Measurements from ENCODE around the gene TLE2. TPM values are rescaled to one million over a fixed set of nuclear protein-coding genes. Genes with fewer than 3 reads are reported as not detected.

TLE2 gene
- total and polyA plus RNA-seq, 9 of the 15 experiments (the other 6 are each of a cell fraction or from before 2014, with no cell fraction given) = 0.35 to 13.1 (median 6.2) TPM

DNA sequence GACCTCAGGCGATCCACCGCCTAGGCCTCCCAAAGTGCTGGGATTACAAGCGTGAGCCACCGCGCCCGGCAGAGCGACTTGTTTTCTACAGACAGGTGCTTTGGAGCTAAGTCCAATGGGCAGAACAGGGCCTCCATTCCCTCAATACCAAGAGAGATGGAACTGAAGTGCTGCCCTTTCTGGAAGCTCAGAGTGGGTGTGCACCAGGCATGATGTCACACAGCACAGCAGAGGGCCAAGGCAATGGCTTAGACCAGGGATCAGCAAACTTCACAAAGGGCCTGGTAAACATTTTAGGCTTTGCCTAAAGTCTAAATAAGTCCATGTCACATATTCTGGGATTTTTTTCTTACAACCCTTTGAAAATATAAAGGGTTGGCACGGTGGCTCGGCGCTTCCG, 30.4 kb downstream of the TLE2 start:
- H3K4me1 ChIP-seq (replicated peaks in 1 of 2; ENCODE audit: control insufficient read depth in 2 of 2, insufficient read depth in 2 of 2, low read length in 2 of 2) = peaks cover 0 to 13% of the 10 kb centered on the region in 2 experiments; a peak in 2 of 5 replicates
- no peak overlapping the region for H3K4me2 ChIP-seq (ENCODE audit: insufficient read depth, low read length)
- in situ Hi-C loops (cut with MboI) (no loop called here), intact Hi-C loops (cut with micrococcal nuclease) (no loop called here)
- no TSS peak for BruUV-seq (replicated peaks)
- FAIRE-seq (no peak), ATAC-seq (no peak), DNase-seq (ENCODE audit: extremely low read depth in 1 of 4, low spot score in 3 of 4) (no peak)
- no peak overlapping the region for H3K4me3 ChIP-seq
- H3K9ac ChIP-seq (ENCODE audit: insufficient read depth in 1 of 2, low read depth in 2 of 2, low read length in 2 of 2) = no peak overlapping the region
- no peaks in the 10 kb centered on the region for H4K20me1 ChIP-seq (replicated peaks; ENCODE audit: control insufficient read depth, insufficient read depth, low read length)
- no peaks in the 10 kb centered on the region for H3K9me1 ChIP-seq (ENCODE audit: control insufficient read depth, insufficient read depth, low read length)
- H3K27ac ChIP-seq (ENCODE audit: extremely low read depth, low read depth, low read length) = no peak overlapping the region
- H2AFZ ChIP-seq (ENCODE audit: low read depth, low read length) = no peak overlapping the region
- H3K79me2 ChIP-seq (ENCODE audit: control insufficient read depth, insufficient read depth, low read length) = no peaks in the 10 kb centered on the region
- H3K27me3 ChIP-seq (ENCODE audit: control insufficient read depth in 2 of 2, insufficient read depth in 2 of 2, low read length in 2 of 2) = no peaks in the 10 kb centered on the region; a peak in 1 of 5 replicates
- TF ChIP-seq BCOR (IDR thresholded peaks at IDR 0.05) (0 out of 2 replicates have a peak, but pooled peaks have one; percentile 42), KAT2B (IDR thresholded peaks at IDR 0.05; ENCODE audit: low read depth, low read length) (no peak), ZFP36 (IDR thresholded peaks at IDR 0.05; ENCODE audit: low read depth, low read length, partially characterized antibody) (peak; percentile 55), RBM25 (IDR thresholded peaks at IDR 0.05; ENCODE audit: low read depth, low read length, severe bottlenecking) (peak; percentile 44), SNRNP70 (optimal IDR thresholded peaks at IDR 0.05; ENCODE audit: low read depth, low read length) (no peak)
- H3K9me3 ChIP-seq (replicated peaks; ENCODE audit: control insufficient read depth, insufficient read depth, low read depth, low read length) = 0 out of 2 replicates have a peak, but pooled peaks cover 2% of the 10 kb centered on the region
- WGBS (ENCODE audit: insufficient coverage, low coverage, missing lambda C conversion rate) = 95% methylated on average over 10 of the region's 11 CpGs
- H3K36me3 ChIP-seq (ENCODE audit: control insufficient read depth, insufficient read depth, low read length) = no peaks in the 10 kb centered on the region
- ChIA-PET POLR2A (interaction anchor here (0.6 to 0.8 kb wide), 2 partner anchors 10 to 16 kb away, joined by 3 read pairs; no protein-coding TSS in a partner anchor), CTCF (ENCODE audit: low intra/inter-chr PET ratio) (no interaction called here)

DNA sequence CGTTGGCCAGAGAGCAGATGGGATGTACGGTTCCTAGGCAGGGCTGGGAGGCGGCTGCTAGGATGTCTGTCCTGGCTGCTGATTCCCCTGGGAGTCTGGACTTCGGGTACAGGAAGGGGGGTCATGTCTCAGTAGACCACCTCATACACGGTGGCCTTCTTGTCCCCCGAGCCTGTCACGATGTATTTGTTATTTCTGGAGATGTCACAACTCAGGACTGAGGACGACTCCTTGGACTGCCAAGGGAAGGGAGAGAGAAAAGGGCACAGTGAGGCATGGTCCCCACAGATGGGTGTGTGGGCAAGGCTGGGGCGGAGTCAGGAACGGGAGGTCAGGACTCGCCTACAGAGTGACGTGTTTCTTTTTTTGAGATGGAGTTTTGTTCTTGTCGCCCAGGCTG, 31.4 kb downstream of the TLE2 start:
- Histone ChIP-seq H3K4me2 (ENCODE audit: insufficient read depth, low read length) (no peak overlapping the region), H3K4me1 (replicated peaks in 1 of 2; ENCODE audit: control insufficient read depth in 2 of 2, insufficient read depth in 2 of 2, low read length in 2 of 2) (peaks cover 0 to 17% of the 10 kb centered on the region in 2 experiments; a peak in 3 of 5 replicates), H3K27ac (ENCODE audit: extremely low read depth, low read depth, low read length) (no peak overlapping the region), H3K4me3 (no peak overlapping the region), H3K79me2 (ENCODE audit: control insufficient read depth, insufficient read depth, low read length) (no peaks in the 10 kb centered on the region), H3K9me1 (ENCODE audit: control insufficient read depth, insufficient read depth, low read length) (no peaks in the 10 kb centered on the region), H3K9me3 (replicated peaks; ENCODE audit: control insufficient read depth, insufficient read depth, low read depth, low read length) (0 out of 2 replicates have a peak, but pooled peaks cover 2% of the 10 kb centered on the region), H3K9ac (ENCODE audit: insufficient read depth in 1 of 2, low read depth in 2 of 2, low read length in 2 of 2) (peak overlapping the region in 1 of 2 experiments; percentile 35; a peak in 2 of 4 replicates), H3K27me3 (ENCODE audit: control insufficient read depth in 2 of 2, insufficient read depth in 2 of 2, low read length in 2 of 2) (no peaks in the 10 kb centered on the region; a peak in 1 of 5 replicates), H3K36me3 (ENCODE audit: control insufficient read depth, insufficient read depth, low read length) (no peaks in the 10 kb centered on the region), H2AFZ (ENCODE audit: low read depth, low read length) (no peak overlapping the region), H4K20me1 (replicated peaks; ENCODE audit: control insufficient read depth, insufficient read depth, low read length) (no peaks in the 10 kb centered on the region; the same call in 1 of the 2 replicates)
- in situ Hi-C loops (cut with MboI) = no loop called here
- FAIRE-seq (no peak), ATAC-seq (no peak), DNase-seq (ENCODE audit: extremely low read depth in 1 of 4, low spot score in 3 of 4) (no peak)
- no TSS peak for BruUV-seq (replicated peaks)
- ChIA-PET POLR2A (interaction anchor here (0.8 kb wide), 1 partner anchor 9 kb away, joined by 3 read pairs; no protein-coding TSS in a partner anchor), CTCF (ENCODE audit: low intra/inter-chr PET ratio) (no interaction called here)
- intact Hi-C loops (cut with micrococcal nuclease) = no loop called here
- 43% methylated on average over 12 of the region's 13 CpGs for WGBS (ENCODE audit: insufficient coverage, low coverage, missing lambda C conversion rate)
- no peak for TF ChIP-seq MAFK (IDR thresholded peaks at IDR 0.05; ENCODE audit: low read length)
- TF ChIP-seq ATF7 (IDR thresholded peaks at IDR 0.05) = peak; percentile 41; the same call in 1 of the 2 replicates
- TF ChIP-seq, protein P1, sequence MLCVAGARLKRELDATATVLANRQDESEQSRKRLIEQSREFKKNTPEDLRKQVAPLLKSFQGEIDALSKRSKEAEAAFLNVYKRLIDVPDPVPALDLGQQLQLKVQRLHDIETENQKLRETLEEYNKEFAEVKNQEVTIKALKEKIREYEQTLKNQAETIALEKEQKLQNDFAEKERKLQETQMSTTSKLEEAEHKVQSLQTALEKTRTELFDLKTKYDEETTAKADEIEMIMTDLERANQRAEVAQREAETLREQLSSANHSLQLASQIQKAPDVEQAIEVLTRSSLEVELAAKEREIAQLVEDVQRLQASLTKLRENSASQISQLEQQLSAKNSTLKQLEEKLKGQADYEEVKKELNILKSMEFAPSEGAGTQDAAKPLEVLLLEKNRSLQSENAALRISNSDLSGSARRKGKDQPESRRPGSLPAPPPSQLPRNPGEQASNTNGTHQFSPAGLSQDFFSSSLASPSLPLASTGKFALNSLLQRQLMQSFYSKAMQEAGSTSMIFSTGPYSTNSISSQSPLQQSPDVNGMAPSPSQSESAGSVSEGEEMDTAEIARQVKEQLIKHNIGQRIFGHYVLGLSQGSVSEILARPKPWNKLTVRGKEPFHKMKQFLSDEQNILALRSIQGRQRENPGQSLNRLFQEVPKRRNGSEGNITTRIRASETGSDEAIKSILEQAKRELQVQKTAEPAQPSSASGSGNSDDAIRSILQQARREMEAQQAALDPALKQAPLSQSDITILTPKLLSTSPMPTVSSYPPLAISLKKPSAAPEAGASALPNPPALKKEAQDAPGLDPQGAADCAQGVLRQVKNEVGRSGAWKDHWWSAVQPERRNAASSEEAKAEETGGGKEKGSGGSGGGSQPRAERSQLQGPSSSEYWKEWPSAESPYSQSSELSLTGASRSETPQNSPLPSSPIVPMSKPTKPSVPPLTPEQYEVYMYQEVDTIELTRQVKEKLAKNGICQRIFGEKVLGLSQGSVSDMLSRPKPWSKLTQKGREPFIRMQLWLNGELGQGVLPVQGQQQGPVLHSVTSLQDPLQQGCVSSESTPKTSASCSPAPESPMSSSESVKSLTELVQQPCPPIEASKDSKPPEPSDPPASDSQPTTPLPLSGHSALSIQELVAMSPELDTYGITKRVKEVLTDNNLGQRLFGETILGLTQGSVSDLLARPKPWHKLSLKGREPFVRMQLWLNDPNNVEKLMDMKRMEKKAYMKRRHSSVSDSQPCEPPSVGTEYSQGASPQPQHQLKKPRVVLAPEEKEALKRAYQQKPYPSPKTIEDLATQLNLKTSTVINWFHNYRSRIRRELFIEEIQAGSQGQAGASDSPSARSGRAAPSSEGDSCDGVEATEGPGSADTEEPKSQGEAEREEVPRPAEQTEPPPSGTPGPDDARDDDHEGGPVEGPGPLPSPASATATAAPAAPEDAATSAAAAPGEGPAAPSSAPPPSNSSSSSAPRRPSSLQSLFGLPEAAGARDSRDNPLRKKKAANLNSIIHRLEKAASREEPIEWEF (CRISPR knock-in tag; IDR thresholded peaks at IDR 0.05) = no peak
- no peak for TF ChIP-seq ARHGAP35 (IDR thresholded peaks at IDR 0.05; ENCODE audit: partially characterized antibody)
- no peak for TF ChIP-seq NFXL1 (CRISPR knock-in tag; IDR thresholded peaks at IDR 0.05)
